CD4-positive, alpha-beta T cell treated with Interleukin-17A for 1 hour (primary cell): ENCODE results near the gene HEATR5A.

ENCODE experiments used
- DNase-seq: peaks from one replicate; pipeline ENCODE4 v3.0.0-alpha.2; 2020

Gene HEATR5A

GRCh38 chr14:31425905-31426304 lies 5.6 kb upstream of the HEATR5A start:
- DNase-seq = no peak

GRCh38 chr14:31421200-31421599 lies 850 bp upstream of the HEATR5A start:
- no peak for DNase-seq

GRCh38 chr14:31419967-31420318 lies 407 bp downstream of the HEATR5A start:
- DNase-seq = no peak

- DNase-seq = no peak
These were observed 977 bp downstream of the HEATR5A start for GRCh38 chr14:31419179-31419966.

GRCh38 chr14:31418440-31418839 lies 1.9 kb downstream of the HEATR5A start:
- no peak for DNase-seq

- DNase-seq = no peak
These were observed 6.0 kb downstream of the HEATR5A start for GRCh38 chr14:31414190-31414833.

GRCh38 chr14:31411218-31411727 lies 9.1 kb downstream of the HEATR5A start:
- DNase-seq = no peak

- DNase-seq = no peak
These were observed 10.2 kb downstream of the HEATR5A start for GRCh38 chr14:31410048-31410650.

GRCh38 chr14:31408421-31408820 lies 11.9 kb downstream of the HEATR5A start:
- no peak for DNase-seq

- no peak for DNase-seq
These were observed 14.6 kb downstream of the HEATR5A start for GRCh38 chr14:31405599-31406232.

- no peak for DNase-seq
These were observed 15.2 kb downstream of the HEATR5A start for GRCh38 chr14:31405106-31405505.

- DNase-seq = no peak
These were observed 16.6 kb downstream of the HEATR5A start for GRCh38 chr14:31403707-31404106.

GRCh38 chr14:31402764-31403439 lies 17.4 kb downstream of the HEATR5A start:
- no peak for DNase-seq

GRCh38 chr14:31401369-31401932 lies 18.9 kb downstream of the HEATR5A start:
- no peak for DNase-seq

- DNase-seq = no peak
These were observed 20.2 kb downstream of the HEATR5A start for GRCh38 chr14:31400031-31400638.

- no peak for DNase-seq
These were observed 24.7 kb downstream of the HEATR5A start for GRCh38 chr14:31395572-31396205.

- no peak for DNase-seq
These were observed 25.2 kb downstream of the HEATR5A start for GRCh38 chr14:31395119-31395518.

- no peak for DNase-seq
These were observed 28.3 kb downstream of the HEATR5A start for GRCh38 chr14:31391977-31392503.

GRCh38 chr14:31391473-31391872 lies 28.9 kb downstream of the HEATR5A start:
- DNase-seq = no peak

GRCh38 chr14:31389946-31390345 lies 30.4 kb downstream of the HEATR5A start:
- DNase-seq = no peak

GRCh38 chr14:31388687-31389413 lies 31.5 kb downstream of the HEATR5A start:
- no peak for DNase-seq
